ENCODE results near the gene KNOP1. TPM values are rescaled to one million over a fixed set of nuclear protein-coding genes. Genes with fewer than 3 reads are reported as not detected.

KNOP1 gene
- total RNA-seq, 2 donors from 2014 or later: 16.8 to 32.8 TPM

DNA sequence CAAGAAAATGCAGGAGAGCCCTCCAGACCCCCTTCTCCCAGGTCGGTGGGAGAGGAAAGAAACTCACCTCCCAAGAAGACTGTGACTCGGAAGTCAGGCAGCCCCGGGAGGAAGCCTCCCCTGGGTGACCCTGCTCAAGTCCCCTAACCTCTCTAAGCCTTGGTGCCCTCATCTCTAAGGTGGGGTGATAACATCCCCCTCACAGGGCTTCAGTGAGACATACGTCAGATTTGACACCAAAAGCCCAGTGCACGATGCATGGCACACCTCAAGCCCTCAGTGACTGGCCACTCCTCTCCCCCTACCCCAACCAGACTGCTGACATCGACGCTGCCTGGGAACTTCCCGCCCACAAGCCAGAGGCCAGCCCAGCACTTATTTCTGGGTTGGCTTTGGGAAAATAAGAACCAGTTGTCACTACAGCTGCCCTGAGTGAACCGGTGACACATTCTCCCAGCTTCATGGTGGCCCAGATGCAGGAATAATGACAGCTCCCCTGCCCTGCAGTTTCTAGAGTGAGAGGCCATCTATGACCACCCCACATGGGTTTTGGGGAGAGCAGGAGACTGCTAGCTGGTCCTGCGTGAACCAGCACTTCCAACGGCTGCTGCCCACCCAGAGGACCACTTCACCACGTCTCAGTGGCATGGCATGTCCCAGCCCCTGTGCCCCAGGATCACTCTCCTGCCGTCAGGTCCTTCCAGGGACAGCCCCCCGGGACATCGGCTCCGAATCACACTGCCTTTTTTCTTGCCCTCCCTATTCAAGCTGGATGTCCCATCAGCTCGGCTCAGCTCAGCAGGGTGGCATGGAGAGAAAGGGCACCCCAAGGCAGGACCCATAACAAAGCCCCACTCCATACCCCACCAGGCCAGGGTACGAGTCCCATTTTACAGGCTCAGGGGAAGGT, 9.5 kb downstream of the KNOP1 start:
- H3K4me1 Mint-ChIP-seq (ENCODE audit: low read depth in 2 of 2): peaks cover 0 to 4% of the 10 kb centered on the region in 2 donors
- H3K27ac Mint-ChIP-seq: no peak overlapping the region
- H3K4me3 Mint-ChIP-seq: no peak overlapping the region
- ATAC-seq (no peak), DNase-seq (ENCODE audit: low spot score) (no peak)
- no peaks in the 10 kb centered on the region for H3K27me3 Mint-ChIP-seq
- H3K36me3 Mint-ChIP-seq: peaks cover 5% of the 10 kb centered on the region
- no peaks in the 10 kb centered on the region for H3K9me3 Mint-ChIP-seq

DNA sequence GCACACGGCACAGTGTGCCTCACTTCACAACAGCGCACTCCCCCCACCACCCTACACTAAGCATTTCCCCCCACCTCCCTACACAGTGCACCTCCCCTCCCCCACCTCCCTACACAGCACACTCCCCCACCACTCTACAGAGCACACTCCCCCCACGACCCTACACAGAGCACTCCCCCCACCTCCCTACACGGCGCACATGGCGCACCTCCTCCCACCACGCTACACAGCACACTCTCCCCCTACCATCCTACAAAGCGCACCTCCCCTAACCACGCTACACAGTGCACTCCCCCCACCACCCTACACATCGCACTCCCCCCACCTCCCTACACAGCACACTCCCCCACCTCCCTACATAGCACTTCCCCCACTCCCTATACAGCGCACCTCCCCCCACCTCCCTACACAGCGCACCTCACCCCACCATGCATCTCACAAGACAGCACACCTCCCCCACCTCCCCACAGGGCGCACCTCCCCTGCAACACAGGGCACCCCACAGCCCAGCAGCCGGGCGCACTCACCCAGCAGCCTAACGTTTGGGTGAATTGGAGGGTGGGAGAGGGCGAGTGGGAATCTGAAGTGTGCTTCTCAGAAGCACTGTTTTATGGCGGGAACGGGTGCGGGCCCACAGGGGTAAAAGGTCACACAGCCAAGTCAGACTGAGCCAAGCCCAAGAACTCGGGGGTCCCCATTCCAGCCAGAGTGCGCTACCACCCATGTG, 10.3 kb downstream of the KNOP1 start:
- H3K4me1 Mint-ChIP-seq (ENCODE audit: low read depth in 2 of 2): peaks cover 0 to 4% of the 10 kb centered on the region in 2 donors
- no peaks in the 10 kb centered on the region for H3K9me3 Mint-ChIP-seq
- no peaks in the 10 kb centered on the region for H3K27me3 Mint-ChIP-seq
- ATAC-seq (no peak), DNase-seq (ENCODE audit: low spot score) (no peak)
- H3K27ac Mint-ChIP-seq: no peak overlapping the region
- H3K4me3 Mint-ChIP-seq: no peak overlapping the region
- peaks cover 5% of the 10 kb centered on the region for H3K36me3 Mint-ChIP-seq

GRCh38 chr16:19706846-19707245, 11.2 kb downstream of the KNOP1 start:
- no peaks in the 10 kb centered on the region for H3K9me3 Mint-ChIP-seq
- ATAC-seq (no peak), DNase-seq (ENCODE audit: low spot score) (no peak)
- no peak overlapping the region for H3K4me3 Mint-ChIP-seq
- no peak overlapping the region for H3K27ac Mint-ChIP-seq
- peaks cover 0 to 4% of the 10 kb centered on the region in 2 donors for H3K4me1 Mint-ChIP-seq (ENCODE audit: low read depth in 2 of 2)
- no peaks in the 10 kb centered on the region for H3K27me3 Mint-ChIP-seq
- peaks cover 5% of the 10 kb centered on the region for H3K36me3 Mint-ChIP-seq

DNA sequence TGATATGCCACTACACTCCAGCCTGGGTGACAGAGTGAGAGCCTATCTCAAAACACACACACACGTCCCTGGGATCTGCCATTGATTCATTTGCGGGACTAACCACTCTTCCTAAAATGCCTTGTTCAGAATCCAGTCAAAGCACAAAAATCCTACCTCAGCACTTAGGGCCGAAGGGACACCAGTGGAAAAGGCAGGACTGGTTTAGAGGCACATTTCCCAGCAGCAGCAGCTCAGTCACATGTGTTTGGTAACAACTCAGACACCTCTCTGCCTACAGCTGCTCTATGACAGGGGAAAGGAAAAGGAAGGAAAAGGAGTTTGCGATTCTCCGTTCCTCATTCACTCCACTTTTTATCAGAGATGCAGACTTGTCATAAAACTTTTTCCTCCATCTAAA, 12.2 kb downstream of the KNOP1 start:
- DNase-seq (ENCODE audit: low spot score): no peak
- H3K36me3 Mint-ChIP-seq: peaks cover 5% of the 10 kb centered on the region
- ATAC-seq: no peak
- H3K4me1 Mint-ChIP-seq (ENCODE audit: low read depth in 2 of 2): peaks cover 0 to 4% of the 10 kb centered on the region in 2 donors
- no peak overlapping the region for H3K4me3 Mint-ChIP-seq
- no peaks in the 10 kb centered on the region for H3K9me3 Mint-ChIP-seq
- H3K27ac Mint-ChIP-seq: no peak overlapping the region
- no peaks in the 10 kb centered on the region for H3K27me3 Mint-ChIP-seq

- peaks cover 0 to 4% of the 10 kb centered on the region in 2 donors for H3K4me1 Mint-ChIP-seq (ENCODE audit: low read depth in 2 of 2)
- H3K4me3 Mint-ChIP-seq: no peak overlapping the region
- H3K36me3 Mint-ChIP-seq: peaks cover 5% of the 10 kb centered on the region
- DNase-seq (ENCODE audit: low spot score): no peak
- no peaks in the 10 kb centered on the region for H3K27me3 Mint-ChIP-seq
- no peaks in the 10 kb centered on the region for H3K9me3 Mint-ChIP-seq
- ATAC-seq: no peak
- H3K27ac Mint-ChIP-seq: no peak overlapping the region
Measured at GRCh38 chr16:19705146-19705501, 12.9 kb downstream of the KNOP1 start.

GRCh38 chr16:19704321-19705145, 13.5 kb downstream of the KNOP1 start:
- Mint-ChIP-seq H3K27me3 (no peaks in the 10 kb centered on the region), H3K9me3 (no peaks in the 10 kb centered on the region), H3K27ac (no peak overlapping the region), H3K4me3 (no peak overlapping the region), H3K4me1 (ENCODE audit: low read depth in 2 of 2) (no peaks in the 10 kb centered on the region), H3K36me3 (peaks cover 5% of the 10 kb centered on the region)
- peak in 1 of 2 donors; percentile 20 for ATAC-seq
- DNase-seq (ENCODE audit: low spot score): no peak

GRCh38 chr16:19703172-19703889, 14.7 kb downstream of the KNOP1 start:
- Mint-ChIP-seq H3K36me3 (no peaks in the 10 kb centered on the region), H3K27ac (no peak overlapping the region)

GRCh38 chr16:19701091-19701490, 16.9 kb downstream of the KNOP1 start:
- ATAC-seq: no peak
- no peaks in the 10 kb centered on the region for H3K36me3 Mint-ChIP-seq

More at GRCh38 chr16:19703172-19703889, 14.7 kb downstream of the KNOP1 start:
- H3K4me3 Mint-ChIP-seq: no peak overlapping the region
- DNase-seq (ENCODE audit: low spot score): no peak
- no peaks in the 10 kb centered on the region for H3K27me3 Mint-ChIP-seq
- no peaks in the 10 kb centered on the region for H3K9me3 Mint-ChIP-seq
- peaks cover under 1 to 7% of the 10 kb centered on the region in 2 donors for H3K4me1 Mint-ChIP-seq (ENCODE audit: low read depth in 2 of 2)
- ATAC-seq: no peak

GRCh38 chr16:19700319-19700781, 17.7 kb downstream of the KNOP1 start:
- no peaks in the 10 kb centered on the region for H3K9me3 Mint-ChIP-seq
- DNase-seq (ENCODE audit: low spot score): no peak
- ATAC-seq: no peak
- no peaks in the 10 kb centered on the region for H3K27me3 Mint-ChIP-seq
- no peak overlapping the region for H3K4me3 Mint-ChIP-seq
- H3K4me1 Mint-ChIP-seq (ENCODE audit: low read depth in 2 of 2): peaks cover 12 to 26% of the 10 kb centered on the region in 2 donors
- no peaks in the 10 kb centered on the region for H3K36me3 Mint-ChIP-seq
- H3K27ac Mint-ChIP-seq: no peak overlapping the region

More at GRCh38 chr16:19701091-19701490, 16.9 kb downstream of the KNOP1 start:
- no peak for DNase-seq (ENCODE audit: low spot score)
- H3K9me3 Mint-ChIP-seq: no peaks in the 10 kb centered on the region
- no peak overlapping the region for H3K27ac Mint-ChIP-seq
- no peak overlapping the region for H3K4me3 Mint-ChIP-seq
- peaks cover 9 to 23% of the 10 kb centered on the region in 2 donors for H3K4me1 Mint-ChIP-seq (ENCODE audit: low read depth in 2 of 2)
- no peaks in the 10 kb centered on the region for H3K27me3 Mint-ChIP-seq

- ATAC-seq (no peak), DNase-seq (ENCODE audit: low spot score) (no peak)
- Mint-ChIP-seq H3K27ac (no peak overlapping the region), H3K4me1 (ENCODE audit: low read depth in 2 of 2) (peaks cover 12 to 26% of the 10 kb centered on the region in 2 donors), H3K9me3 (no peaks in the 10 kb centered on the region), H3K4me3 (no peak overlapping the region), H3K27me3 (no peaks in the 10 kb centered on the region), H3K36me3 (no peaks in the 10 kb centered on the region)
Measured at GRCh38 chr16:19699472-19699871, 18.6 kb downstream of the KNOP1 start.

DNA sequence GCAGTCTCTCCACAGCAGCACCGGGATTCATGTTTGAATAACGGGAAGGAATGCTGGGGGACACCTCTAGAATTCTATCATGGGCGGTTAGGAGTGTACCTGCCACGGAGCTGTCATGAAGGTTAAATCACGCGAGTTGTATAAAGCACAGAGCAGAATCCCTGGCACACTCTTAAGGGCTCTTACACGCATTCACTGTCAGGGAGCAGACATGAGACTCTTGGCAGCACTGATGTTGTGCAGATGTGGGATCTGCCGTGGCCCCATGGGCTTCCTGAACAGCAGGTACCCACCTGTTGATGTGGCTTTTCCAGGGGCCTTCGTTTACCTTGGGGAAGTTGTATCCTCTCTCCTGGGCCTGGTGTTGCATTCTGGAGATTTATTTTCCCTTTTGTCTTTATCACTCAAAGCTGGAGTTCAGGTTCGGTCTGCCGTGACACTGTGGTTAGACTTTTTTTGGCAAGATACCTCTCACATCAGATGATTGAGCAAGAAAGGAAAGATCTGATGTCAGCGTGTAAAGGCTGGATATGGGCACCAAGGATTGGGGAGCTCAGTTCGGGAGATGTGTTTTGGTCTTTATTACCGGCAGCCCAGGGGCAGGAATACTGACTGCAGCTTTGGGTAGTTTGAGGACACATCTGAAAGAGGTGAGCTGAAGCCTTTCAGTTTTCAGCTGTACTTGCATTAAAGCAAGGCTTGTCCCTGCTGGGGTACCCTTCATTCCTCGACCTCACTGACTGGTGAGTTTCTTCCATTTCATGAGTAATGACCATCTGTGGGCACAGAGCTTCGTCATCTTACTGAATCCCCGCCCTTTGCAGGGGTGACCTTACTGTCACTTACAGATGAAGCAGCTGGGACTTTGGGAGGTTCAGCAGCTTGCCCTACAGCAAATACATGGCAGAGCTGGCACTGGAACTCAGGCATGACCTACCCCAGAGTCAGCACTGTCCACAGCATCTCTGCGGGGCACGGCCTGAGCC, 19.3 kb downstream of the KNOP1 start:
- H3K4me1 Mint-ChIP-seq (ENCODE audit: low read depth in 2 of 2): peaks cover 12 to 26% of the 10 kb centered on the region in 2 donors
- DNase-seq (ENCODE audit: low spot score) (no peak), ATAC-seq (no peak)
- peak overlapping the region in 1 of 2 donors; percentile 70 for H3K27ac Mint-ChIP-seq
- H3K27me3 Mint-ChIP-seq: no peaks in the 10 kb centered on the region
- H3K36me3 Mint-ChIP-seq: no peaks in the 10 kb centered on the region
- H3K9me3 Mint-ChIP-seq: no peaks in the 10 kb centered on the region
- no peak overlapping the region for H3K4me3 Mint-ChIP-seq

- ATAC-seq (no peak), DNase-seq (ENCODE audit: low spot score) (no peak)
- Mint-ChIP-seq H3K4me3 (no peak overlapping the region), H3K9me3 (no peaks in the 10 kb centered on the region), H3K4me1 (ENCODE audit: low read depth in 2 of 2) (peaks cover 12 to 26% of the 10 kb centered on the region in 2 donors), H3K27me3 (no peaks in the 10 kb centered on the region), H3K36me3 (no peaks in the 10 kb centered on the region), H3K27ac (peak overlapping the region in 1 of 2 donors; percentile 70)
Measured at GRCh38 chr16:19697756-19698318, 20.2 kb downstream of the KNOP1 start.
